K562 (cell line): ENCODE data around the gene WWTR1. TPM values are rescaled to one million over a fixed set of nuclear protein-coding genes. Genes with fewer than 3 reads are reported as not detected.

Experiments used
- ATAC-seq: fragments of 200-7000 bp; cut with Tn5 transposase; 3 replicates; pipeline ENCODE4 v1.9.1; 2020; ENCODE audit warnings: moderate library complexity
- BruUV-seq: library from RNA; stranded (reverse); fragments of 400-500 nt; replicated peaks from 2 replicates; lab custom pipeline; 2021; lab: Mats Ljungman, UMichigan
- CTCF ChIA-PET: fragments of 300-600 bp; formaldehyde crosslinking; extraction: SDS; loops from one replicate; lab custom pipeline; 2021; ENCODE audit warnings: low intra/inter-chr PET ratio; lab: Yijun Ruan, JAX
- POLR2A ChIA-PET: fragments of 300-600, 350-650 bp; sonication (Branson Sonifier 250); formaldehyde crosslinking; extraction: SDS; loops from one replicate; lab custom pipeline; 2021; ENCODE audit warnings: antibody characterized with exemption, inconsistent platforms; lab: Yijun Ruan, JAX
- DNase-seq, 4 experiments: peaks; one replicate each; pipeline versions ENCODE4 v3.0.0 to v3.0.0-alpha.2; 2011 to 2018; ENCODE audit warnings: low spot score in 3 of 4, mixed read lengths in 3 of 4; ENCODE audit errors: extremely low read depth in 1 of 4
- FAIRE-seq: peaks from 2 replicates; lab custom pipeline; 2011; peaks lifted over from hg19 to GRCh38; lab: Jason Lieb, UNC
- H2AFZ ChIP-seq: 2 replicates; pipeline ENCODE4 v1.6.0; 2011; ENCODE audit warnings: low read depth, low read length, control low read depth, inconsistent platforms
- H3K27ac ChIP-seq: fragments of 200-600 bp; 3 replicates; pipeline ENCODE4 v1.8.0; 2011; ENCODE audit warnings: low read depth, mild to moderate bottlenecking, control low read depth, inconsistent platforms, low read length, moderate library complexity, mixed read lengths; ENCODE audit errors: extremely low read depth
- H3K27me3 ChIP-seq, 2 experiments: fragments of 300-600 bp in 1 of 2; 2 replicates in 1 of 2; 3 replicates in 1 of 2; pipeline versions ENCODE4 v1.6.0 to v1.8.0; 2011; ENCODE audit warnings: inconsistent platforms in 2 of 2, low read length in 2 of 2, mild to moderate bottlenecking in 1 of 2, mixed read lengths in 1 of 2, moderate library complexity in 1 of 2; ENCODE audit not compliant: control insufficient read depth in 2 of 2, insufficient read depth in 2 of 2
- H3K36me3 ChIP-seq: fragments of 300-600 bp; 3 replicates; pipeline ENCODE4 v1.8.0; 2011; ENCODE audit warnings: mild to moderate bottlenecking, low read length, inconsistent platforms; ENCODE audit not compliant: control insufficient read depth, insufficient read depth
- H3K4me1 ChIP-seq, 2 experiments: fragments of 200-600 bp in 1 of 2; replicated peaks in 1 of 2; 2 replicates in 1 of 2; 3 replicates in 1 of 2; pipeline versions ENCODE4 v1.5.1 to v1.8.0; 2011; ENCODE audit warnings: inconsistent platforms in 2 of 2, low read length in 2 of 2, mild to moderate bottlenecking in 1 of 2, mixed read lengths in 1 of 2, moderate library complexity in 1 of 2; ENCODE audit not compliant: control insufficient read depth in 2 of 2, insufficient read depth in 2 of 2
- H3K4me2 ChIP-seq: 2 replicates; pipeline ENCODE4 v1.6.1; 2011; ENCODE audit warnings: low read length, control low read depth, inconsistent platforms, mixed read lengths; ENCODE audit not compliant: insufficient read depth
- H3K4me3 ChIP-seq: fragments of 200-600 bp; sonication (generic), shearing (Covaris generic); 2 replicates; pipeline ENCODE4 v1.5.1; 2016; ENCODE audit warnings: control low read depth, inconsistent platforms
- H3K79me2 ChIP-seq: fragments of 200-600 bp; 3 replicates; pipeline ENCODE4 v1.8.0; 2011; ENCODE audit warnings: low read length, inconsistent platforms; ENCODE audit not compliant: control insufficient read depth, insufficient read depth
- H3K9ac ChIP-seq, 2 experiments: 2 replicates each; pipeline versions ENCODE4 v1.6.0 to v1.6.1; 2011; ENCODE audit warnings: low read depth in 2 of 2, low read length in 2 of 2, control low read depth in 1 of 2, inconsistent platforms in 1 of 2, mild to moderate bottlenecking in 1 of 2, mixed read lengths in 1 of 2; ENCODE audit not compliant: insufficient read depth in 1 of 2
- H3K9me1 ChIP-seq: one replicate; pipeline ENCODE4 v1.6.0; 2011; ENCODE audit warnings: inconsistent platforms, mild to moderate bottlenecking, low read length, moderate library complexity; ENCODE audit not compliant: control insufficient read depth, insufficient read depth
- H3K9me3 ChIP-seq: replicated peaks from 2 replicates; pipeline ENCODE4 v1.5.1; 2011; ENCODE audit warnings: low read depth, low read length, inconsistent platforms; ENCODE audit not compliant: control insufficient read depth, insufficient read depth
- H4K20me1 ChIP-seq: replicated peaks from 2 replicates; pipeline ENCODE4 v1.6.1; 2011; ENCODE audit warnings: low read length, inconsistent platforms, mixed read lengths; ENCODE audit not compliant: control insufficient read depth, insufficient read depth
- BRD9 ChIP-seq: fragments of 450-650 bp; IDR thresholded peaks from 2 replicates; pipeline ENCODE4 v1.6.1; 2018; ENCODE audit warnings: low read depth; ENCODE audit not compliant: partially characterized antibody
- CBX8 ChIP-seq: fragments of 200-600 bp; sonication (generic); IDR thresholded peaks from 2 replicates; pipeline ENCODE4 v1.6.1; 2012; ENCODE audit warnings: borderline replicate concordance, mixed run types, low read depth, mild to moderate bottlenecking, moderate library complexity, mixed read lengths, low read length, control low read depth, inconsistent platforms; ENCODE audit not compliant: poor library complexity, severe bottlenecking; ENCODE audit errors: extremely low read depth
- CTBP1 ChIP-seq: fragments of 450-650 bp; IDR thresholded peaks from 2 replicates; pipeline ENCODE4 v1.6.1; 2016; ENCODE audit warnings: borderline replicate concordance
- HNRNPL ChIP-seq: fragments of 200-400 bp; formaldehyde crosslinking; IDR thresholded peaks from 2 replicates; pipeline ENCODE4 v1.6.1; 2017; ENCODE audit warnings: low read depth, mild to moderate bottlenecking, low read length
- MIER1 ChIP-seq: fragments of 450-650 bp; IDR thresholded peaks from 2 replicates; pipeline ENCODE4 v1.6.1; 2016; ENCODE audit warnings: antibody characterized with exemption, mild to moderate bottlenecking, low read depth
- NR4A1 ChIP-seq, 2 experiments: fragments of 250-450 bp in 1 of 2; fragments of 450-650 bp in 1 of 2; sonication (Bioruptor Pico) in 1 of 2; IDR thresholded peaks; 2 replicates each; pipeline versions ENCODE4 v1.4.0 to v1.6.1; 2016 to 2020; ENCODE audit warnings: mild to moderate bottlenecking in 2 of 2, missing compliant biosample characterization in 1 of 2, missing genetic modification characterization in 1 of 2, moderate library complexity in 1 of 2
- PML ChIP-seq: IDR thresholded peaks from 2 replicates; pipeline ENCODE4 v1.6.1; 2012; ENCODE audit warnings: low read length, inconsistent platforms
- RERE ChIP-seq: sonication (generic); formaldehyde crosslinking; IDR thresholded peaks from 2 replicates; pipeline ENCODE4 v1.8.0; 2023; ENCODE audit warnings: missing genetic modification reagents, mild to moderate bottlenecking, borderline replicate concordance
- TARDBP ChIP-seq: fragments of 450-650 bp; IDR thresholded peaks from 2 replicates; pipeline ENCODE4 v1.6.1; 2016
- ZEB2 ChIP-seq: fragments of 450-650 bp; IDR thresholded peaks from 2 replicates; pipeline ENCODE4 v1.6.1; 2016
- ZNF23 ChIP-seq: fragments of 250-450 bp; sonication (Bioruptor Pico); IDR thresholded peaks from 2 replicates; pipeline ENCODE4 v1.4.0; 2020; ENCODE audit warnings: mild to moderate bottlenecking
- ZSCAN32 ChIP-seq: fragments of 450-650 bp; formaldehyde crosslinking; IDR thresholded peaks from 2 replicates; pipeline ENCODE4 v1.4.0; 2020; ENCODE audit warnings: mild to moderate bottlenecking, moderate library complexity
- WGBS: fragments of 100-300 bp; shearing (Covaris generic); methylation state at CpG from one replicate; pipeline ENCODE4 v1.1.6; 2016; ENCODE audit warnings: low coverage, mixed read lengths; ENCODE audit not compliant: insufficient coverage; ENCODE audit errors: missing lambda C conversion rate; 5-methylcytosine and 5-hydroxymethylcytosine counted together
- in situ Hi-C: fragments of 300-500 bp; cut with MboI; formaldehyde crosslinking; loops from 4 replicates; pipeline ENCODE4 v1.15.0; 2018; ENCODE audit warnings: inconsistent platforms, mixed read lengths
- intact Hi-C: fragments of 100-400 bp; cut with micrococcal nuclease; formaldehyde crosslinking; loops from 2 replicates; pipeline ENCODE4 v1.14.2; 2022
- polyA plus RNA-seq, 8 experiments: library from polyadenylated mRNA; depleted of rRNA in 4 of 8; stranded (reverse) in 5 of 8; unstranded in 3 of 8; fragments of >200 nt; fragmentation: Nextera tagmentation in 2 of 8; fragmentation: Illumina TruSeq in 1 of 8; extraction: Ambion mirVana in 2 of 8; extraction: Trizol in 1 of 8; gene quantifications; 2 replicates each; pipeline versions ENCODE4 v1.2.1 to v1.2.3, GENCODE V29; 2011 to 2014; ENCODE audit warnings: inconsistent platforms in 1 of 8, missing spikeins in 1 of 8
- total RNA-seq, 7 experiments: library from RNA; depleted of rRNA in 6 of 7; stranded (reverse); fragments of >200 nt in 6 of 7; fragmentation: Illumina TruSeq in 2 of 7; extraction: Trizol in 2 of 7; gene quantifications; 2 replicates each; pipeline versions ENCODE4 v1.2.1 to v1.2.3, GENCODE V29; 2011 to 2021; ENCODE audit warnings: low replicate concordance in 1 of 7

Gene WWTR1
- total and polyA plus RNA-seq, 9 of the 15 experiments (the other 6 are each of a cell fraction or from before 2014, with no cell fraction given), result 0.04 to 1.5 (median 0.60) TPM

DNA sequence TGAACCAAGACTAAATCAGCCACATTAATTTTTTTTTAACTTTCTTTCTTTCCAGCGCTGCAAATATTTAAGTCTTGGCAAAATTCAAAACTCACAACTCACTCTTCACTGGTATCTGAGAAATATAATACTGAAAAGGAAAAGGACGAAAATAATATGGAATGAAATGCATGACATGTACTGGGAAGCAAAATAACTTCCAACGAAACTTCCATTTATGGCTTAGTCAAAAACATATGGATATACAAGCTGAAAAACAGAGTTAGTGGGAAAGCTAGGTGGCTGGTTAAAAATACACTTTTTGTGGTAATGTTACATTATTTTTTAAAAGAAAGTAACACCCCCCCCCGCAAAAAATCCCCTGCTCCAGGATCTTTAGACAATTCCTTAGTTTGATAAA, 97.2 kb downstream of the WWTR1 start:
- no peak overlapping the region for H3K4me2 ChIP-seq
- H3K9ac ChIP-seq, result no peak overlapping the region
- no peaks in the 10 kb centered on the region for H4K20me1 ChIP-seq
- DNase-seq (no peak), ATAC-seq (no peak), FAIRE-seq (no peak)
- BruUV-seq, result no TSS peak
- intact Hi-C loops (no loop called here), in situ Hi-C loops (no loop called here)
- H3K27me3 ChIP-seq, result peaks cover 8 to 11% of the 10 kb centered on the region in 2 experiments; a peak in 3 of 5 replicates
- no peaks in the 10 kb centered on the region for H3K36me3 ChIP-seq
- H3K79me2 ChIP-seq, result no peaks in the 10 kb centered on the region
- H3K4me3 ChIP-seq, result no peak overlapping the region
- WGBS, result 0% methylated on average over 4 of the region's 4 CpGs
- no peak overlapping the region for H3K27ac ChIP-seq
- H3K9me3 ChIP-seq, result no peaks in the 10 kb centered on the region
- ChIA-PET CTCF (interaction anchor here (0.6 kb wide), 1 partner anchor 157 kb away, joined by 3 read pairs; no protein-coding TSS in a partner anchor), POLR2A (no interaction called here)
- no peak for TF ChIP-seq BRD9
- TF ChIP-seq CBX8, result peak; percentile 66
- no peak overlapping the region for H2AFZ ChIP-seq
- no peaks in the 10 kb centered on the region for H3K4me1 ChIP-seq
- no peaks in the 10 kb centered on the region for H3K9me1 ChIP-seq

GRCh38 chr3:149560001-149560400, 97.8 kb downstream of the WWTR1 start:
- 4% methylated on average over 3 of the region's 3 CpGs for WGBS
- no peaks in the 10 kb centered on the region for H3K4me1 ChIP-seq
- in situ Hi-C loops, result no loop called here
- H3K4me3 ChIP-seq, result no peak overlapping the region
- no TSS peak for BruUV-seq
- ChIA-PET CTCF (no interaction called here), POLR2A (interaction anchor here (0.7 kb wide), 1 partner anchor 592 kb away, joined by 3 read pairs; no protein-coding TSS in a partner anchor)
- H3K27me3 ChIP-seq, result peaks cover 8 to 12% of the 10 kb centered on the region in 2 experiments; a peak in 3 of 5 replicates
- no peak overlapping the region for H3K4me2 ChIP-seq
- no peak overlapping the region for H2AFZ ChIP-seq
- FAIRE-seq, result no peak
- ATAC-seq, result no peak
- no peaks in the 10 kb centered on the region for H3K79me2 ChIP-seq
- no peaks in the 10 kb centered on the region for H4K20me1 ChIP-seq
- no peaks in the 10 kb centered on the region for H3K9me1 ChIP-seq
- no peaks in the 10 kb centered on the region for H3K36me3 ChIP-seq
- no peak overlapping the region for H3K27ac ChIP-seq
- intact Hi-C loops, result no loop called here
- no peaks in the 10 kb centered on the region for H3K9me3 ChIP-seq
- H3K9ac ChIP-seq, result no peak overlapping the region
- DNase-seq, result no peak
- TF ChIP-seq NR4A1 (CRISPR knock-in tag; IDR thresholded peaks at IDR 0.05) (no peak), NR4A1 (tag; IDR thresholded peaks at IDR 0.05) (no peak), HNRNPL (no peak), ZNF23 (CRISPR knock-in tag) (no peak), MIER1 (no peak), ZSCAN32 (no peak), RERE (CRISPR knock-in tag) (no peak), TARDBP (no peak), CTBP1 (no peak), ZEB2 (no peak), PML (no peak)
